Kidney tubule cell (primary cell): ENCODE measurements around the gene TMEM258.

ENCODE experiments used
- DNase-seq: peaks from one replicate; pipeline ENCODE4 v3.0.0-alpha.2; 2018; ENCODE audit warnings: low spot score

The TMEM258 gene

GRCh38 chr11:61792310-61793082, at the start of gene TMEM258, which contains the start of gene FEN1:
TMEM258 (minus strand) TSS chr11:61792599; CDS start chr11:61792558, 41 bp downstream.
FEN1 (plus strand) TSS chr11:61792911; CDS start chr11:61795362, 2,451 bp downstream.
- peak; percentile 95 for DNase-seq

DNA sequence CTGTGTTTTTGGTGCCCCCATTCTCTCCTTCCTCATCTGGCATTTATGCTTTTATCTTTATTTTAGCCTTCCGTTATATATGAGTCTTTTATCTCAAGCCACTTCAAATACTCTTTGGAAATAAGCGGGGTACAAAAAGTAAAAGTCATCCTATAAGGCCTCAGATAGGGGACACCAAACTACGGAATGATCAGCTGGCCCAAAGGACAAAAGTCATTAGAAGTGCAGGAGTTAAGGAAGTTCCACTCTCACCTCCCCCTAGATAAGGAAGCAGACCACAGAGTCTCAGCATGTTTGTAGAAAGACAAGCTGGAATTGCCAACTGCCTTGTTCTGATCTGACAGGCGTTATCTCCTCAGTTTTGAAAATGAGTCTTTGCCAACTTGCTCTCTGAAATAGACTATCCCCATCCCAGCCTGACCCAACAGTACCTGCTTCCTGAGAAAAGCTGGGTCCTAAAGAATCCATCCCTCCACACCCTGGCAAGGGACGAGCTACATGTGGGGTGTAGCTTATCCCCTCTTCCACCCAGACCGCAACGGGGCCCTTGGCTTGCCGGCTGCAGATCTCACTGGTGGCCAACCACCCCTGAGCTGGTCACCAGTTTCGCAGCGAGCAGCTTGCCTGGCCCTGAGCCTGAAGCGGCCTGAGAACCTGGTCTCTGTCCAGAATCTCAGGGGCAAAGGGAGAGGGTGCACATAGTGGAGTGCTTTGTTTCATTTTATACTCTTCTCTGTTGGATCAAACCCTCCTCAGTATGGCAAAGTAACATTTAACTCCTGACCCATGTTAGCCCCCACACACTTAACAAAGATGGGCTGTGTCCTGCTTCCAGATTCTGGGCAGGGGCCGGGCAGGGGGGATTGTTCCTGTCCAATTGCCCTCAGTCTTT, 49.5 kb upstream of the TMEM258 start:
- no peak for DNase-seq

- DNase-seq = no peak
Observed at GRCh38 chr11:61840371-61840770, 48.0 kb upstream of the TMEM258 start.

DNA sequence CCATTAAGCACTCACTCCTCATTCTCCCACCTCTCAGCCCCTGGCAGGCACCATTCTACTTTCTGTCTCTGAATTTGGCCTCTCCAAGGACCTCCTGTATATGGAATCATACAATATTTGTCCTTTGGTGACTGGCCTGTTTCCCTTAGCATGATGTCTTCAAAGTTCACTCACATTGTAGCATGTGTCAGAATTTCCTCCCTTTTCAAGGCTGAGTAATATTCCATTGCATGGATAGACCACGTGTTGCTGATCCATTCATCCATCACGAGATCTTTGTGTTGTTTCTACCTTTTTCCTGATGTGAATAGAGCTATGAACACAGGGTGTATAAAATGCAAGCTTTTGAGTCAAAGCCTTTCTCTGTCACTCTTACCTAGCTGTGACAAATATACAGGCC, 47.3 kb upstream of the TMEM258 start:
- no peak for DNase-seq

- no peak for DNase-seq
Observed at GRCh38 chr11:61838921-61839320, 46.5 kb upstream of the TMEM258 start.

DNA sequence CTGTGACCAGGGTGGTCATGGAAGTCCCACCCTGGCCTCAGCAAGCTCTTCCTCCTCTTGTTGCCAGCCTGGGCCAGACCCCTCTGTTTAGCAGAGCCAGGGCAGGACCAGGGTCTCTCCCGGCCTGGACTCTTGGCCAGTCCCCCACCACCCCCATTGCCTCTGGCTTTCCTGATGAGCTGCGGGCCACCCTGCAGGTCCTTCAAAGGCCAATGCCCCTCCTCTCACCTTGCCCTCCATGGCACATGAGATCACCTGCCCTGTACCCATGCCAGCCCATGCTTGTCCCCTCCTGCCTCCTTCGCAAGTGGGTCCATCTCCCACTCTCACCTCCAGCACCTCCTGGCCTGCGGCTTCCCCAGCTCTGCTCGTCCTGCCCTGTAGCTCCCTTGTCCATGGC, 46.1 kb upstream of the TMEM258 start:
- no peak for DNase-seq

DNA sequence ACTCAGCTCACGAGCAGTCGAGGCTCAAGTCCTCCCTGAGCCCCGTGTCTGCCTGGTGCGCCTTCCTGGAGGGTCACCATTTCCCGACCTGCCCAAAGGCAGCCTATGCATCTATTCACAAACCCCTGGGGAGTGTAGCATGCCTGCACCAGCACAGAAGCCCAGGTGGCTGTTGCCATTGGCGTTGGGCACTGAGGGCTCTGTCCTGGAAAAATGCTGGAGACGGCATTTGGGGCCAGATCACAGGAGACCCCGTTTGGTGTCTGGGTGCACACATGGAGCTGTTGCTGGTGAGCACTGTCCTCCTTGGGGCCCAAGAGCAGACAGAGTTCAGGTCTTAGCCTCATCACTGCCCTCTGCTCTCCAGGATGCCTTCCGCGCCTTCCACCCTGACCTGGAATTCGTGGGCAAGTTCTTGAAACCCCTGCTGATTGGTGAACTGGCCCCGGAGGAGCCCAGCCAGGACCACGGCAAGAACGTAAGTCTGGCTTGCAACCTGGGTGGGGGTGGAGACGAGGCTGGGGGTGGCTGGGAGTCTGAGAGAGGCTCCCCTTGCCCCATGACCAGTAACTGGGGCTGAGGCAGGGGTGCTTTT, 45.1 kb upstream of the TMEM258 start:
- DNase-seq = no peak

- no peak for DNase-seq
Observed at GRCh38 chr11:61836193-61836592, 43.8 kb upstream of the TMEM258 start.

- DNase-seq = peak; percentile 27
Observed at GRCh38 chr11:61834278-61835048, 42.1 kb upstream of the TMEM258 start.

DNA sequence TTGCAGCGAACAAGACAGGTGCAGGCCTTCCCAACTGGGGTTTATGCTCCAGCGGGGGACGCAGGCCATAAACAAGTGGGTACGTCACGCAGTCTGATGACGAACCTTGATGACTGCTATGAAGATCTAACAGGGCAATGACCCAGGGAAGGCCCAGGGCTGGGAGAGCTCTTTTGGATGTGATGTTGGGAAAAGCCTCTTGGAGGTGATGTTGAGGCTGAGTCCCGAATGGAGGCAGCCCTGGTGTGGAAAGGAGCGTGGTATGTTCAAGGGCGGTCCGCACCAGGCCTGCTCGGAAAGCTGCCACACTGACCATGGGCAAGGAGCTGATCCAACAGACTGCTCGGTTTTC, 41.5 kb upstream of the TMEM258 start:
- no peak for DNase-seq

GRCh38 chr11:61833471-61833870, 41.1 kb upstream of the TMEM258 start:
- DNase-seq = no peak

DNA sequence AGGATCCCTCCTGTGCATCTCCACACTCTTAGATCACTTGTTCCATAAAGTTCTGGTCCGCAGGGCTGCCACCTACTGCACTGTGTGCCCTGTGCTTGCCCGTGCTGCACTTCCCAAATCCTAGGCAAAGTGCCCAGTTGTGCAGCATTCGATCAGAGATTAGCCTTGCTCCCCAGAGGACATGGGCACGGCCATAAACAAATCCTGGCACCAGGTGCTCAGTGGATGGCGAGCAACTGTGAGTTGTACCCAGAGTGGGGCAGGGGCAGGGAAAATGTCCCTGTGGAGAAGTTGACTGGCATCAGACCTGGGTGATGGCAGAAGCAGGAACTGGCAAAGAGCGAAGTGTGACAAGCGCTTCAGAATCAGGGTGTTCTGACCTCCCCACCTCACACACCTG, 40.4 kb upstream of the TMEM258 start:
- no peak for DNase-seq

GRCh38 chr11:61832207-61832606, 39.8 kb upstream of the TMEM258 start:
- DNase-seq = no peak

GRCh38 chr11:61830237-61831105, 38.1 kb upstream of the TMEM258 start:
- no peak for DNase-seq

- no peak for DNase-seq
Observed at GRCh38 chr11:61829806-61830205, 37.4 kb upstream of the TMEM258 start.

- peak; percentile 41 for DNase-seq
Observed at GRCh38 chr11:61828629-61829407, 36.4 kb upstream of the TMEM258 start.

DNA sequence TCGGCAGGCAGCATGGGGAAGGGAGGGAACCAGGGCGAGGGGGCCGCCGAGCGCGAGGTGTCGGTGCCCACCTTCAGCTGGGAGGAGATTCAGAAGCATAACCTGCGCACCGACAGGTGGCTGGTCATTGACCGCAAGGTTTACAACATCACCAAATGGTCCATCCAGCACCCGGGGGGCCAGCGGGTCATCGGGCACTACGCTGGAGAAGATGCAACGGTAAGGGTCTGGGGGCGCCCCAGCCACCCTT, 35.9 kb upstream of the TMEM258 start:
- DNase-seq = no peak

DNA sequence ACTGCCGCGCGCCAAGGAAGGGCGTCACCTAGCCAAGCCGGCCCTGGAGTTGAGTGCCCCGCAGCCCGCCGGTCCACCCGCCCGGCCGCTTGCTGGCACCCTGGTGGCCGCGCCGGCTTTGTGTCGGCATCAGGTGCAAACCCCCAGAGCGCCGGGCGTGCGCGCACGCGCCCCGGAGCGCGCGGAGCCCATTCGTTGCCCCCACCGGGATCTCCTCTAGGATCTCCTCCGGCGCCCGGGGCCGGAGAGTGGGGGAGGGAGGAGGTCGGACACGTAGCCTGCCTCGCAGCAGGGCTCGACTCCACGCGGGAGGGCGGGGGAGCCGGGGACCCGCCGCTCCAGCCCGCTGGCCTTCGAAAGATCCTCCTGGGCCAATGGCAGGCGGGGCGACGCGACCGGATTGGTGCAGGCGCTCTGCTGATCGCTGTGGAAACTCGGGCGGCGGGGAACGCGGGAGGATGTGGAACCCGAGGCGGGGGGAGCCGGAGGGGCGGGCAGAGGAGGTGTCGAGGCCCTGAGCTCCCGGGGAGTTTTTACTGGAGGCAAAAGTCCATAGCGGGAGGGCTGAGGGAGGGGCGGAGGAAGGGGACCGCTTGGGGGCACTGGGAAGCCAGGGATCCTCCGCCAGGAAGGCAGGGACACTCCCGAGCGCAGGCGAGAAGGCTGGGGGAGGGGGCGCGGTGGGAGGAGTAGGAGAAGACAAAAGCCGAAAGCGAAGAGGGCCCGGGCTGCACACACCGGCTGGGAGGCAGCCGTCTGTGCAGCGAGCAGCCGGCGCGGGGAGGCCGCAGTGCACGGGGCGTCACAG, 35.4 kb upstream of the TMEM258 start, which contains the start of gene FADS2:
Gene FADS2 (plus strand): TSS at position 730 of the 808 bp plus-strand sequence. CDS start 91 bp downstream, outside the sequence.
- DNase-seq = peak; percentile 96

DNA sequence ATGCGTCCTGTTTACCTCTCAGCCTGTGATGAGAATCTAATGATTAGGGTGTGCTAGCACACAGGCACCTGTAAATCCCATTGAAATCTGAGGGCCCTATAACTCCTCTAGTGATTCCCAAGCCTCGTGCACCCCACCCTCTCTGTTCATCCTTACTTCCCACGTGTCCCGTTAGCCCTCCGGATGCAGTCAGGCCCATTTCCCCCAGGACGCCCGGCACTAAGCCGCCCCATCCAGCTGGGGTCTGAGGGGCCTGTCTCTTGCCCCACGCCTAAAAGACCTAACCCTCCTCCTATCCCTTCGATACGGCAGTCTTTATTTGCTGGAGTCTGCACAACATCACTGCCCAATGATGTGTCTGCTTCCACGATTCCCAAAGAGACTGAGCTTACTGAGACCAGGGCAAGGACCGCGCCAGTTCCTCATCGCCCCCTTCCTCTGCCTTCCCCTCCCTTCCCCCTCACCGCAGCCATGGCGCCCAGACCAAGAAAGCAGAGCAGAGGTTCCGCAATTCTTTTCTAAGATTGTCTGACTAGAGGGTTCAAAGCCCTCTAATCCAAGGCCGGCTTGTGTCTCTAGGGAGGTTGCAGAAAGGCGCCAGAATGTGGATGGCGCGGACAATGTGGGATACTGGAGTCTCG, 34.7 kb upstream of the TMEM258 start:
- DNase-seq = no peak
